HG03135 (cell line): Measurements from ENCODE around the gene FAM170B.

Experiments
- ATAC-seq: cut with Tn5 transposase; IDR thresholded peaks from one replicate; pipeline ENCODE4 v1.9.1; 2021; ENCODE audit warnings: mild to moderate bottlenecking, moderate library complexity; ENCODE audit not compliant: unreplicated experiment

The FAM170B gene

GRCh38 chr10:49107111-49107886 is 26.5 kb downstream of the FAM170B start:
- ATAC-seq = no peak

GRCh38 chr10:49106451-49106850 is 27.4 kb downstream of the FAM170B start:
- ATAC-seq = no peak

DNA sequence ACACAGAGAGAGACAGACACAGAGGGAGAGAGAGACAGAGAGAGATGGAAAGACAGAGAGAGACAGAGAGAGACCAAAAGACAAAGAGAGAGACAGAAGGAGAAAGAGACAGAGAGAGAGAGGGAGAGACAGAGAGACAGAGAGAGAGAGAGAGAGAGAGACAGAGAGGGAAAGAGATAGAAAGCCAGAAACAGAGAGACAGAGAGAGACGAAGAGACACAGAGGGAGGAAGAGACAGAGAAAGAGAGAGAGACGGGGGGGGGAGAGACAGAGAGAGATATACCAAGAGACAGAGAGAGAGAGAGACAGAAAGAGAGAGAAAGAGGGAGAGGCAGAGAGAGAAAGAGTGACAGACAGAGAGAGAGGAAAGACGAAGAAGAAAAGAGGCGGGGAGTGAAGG is 28.7 kb downstream of the FAM170B start:
- ATAC-seq = no peak

- no peak for ATAC-seq
Observed at GRCh38 chr10:49104323-49104722, 29.5 kb downstream of the FAM170B start.

DNA sequence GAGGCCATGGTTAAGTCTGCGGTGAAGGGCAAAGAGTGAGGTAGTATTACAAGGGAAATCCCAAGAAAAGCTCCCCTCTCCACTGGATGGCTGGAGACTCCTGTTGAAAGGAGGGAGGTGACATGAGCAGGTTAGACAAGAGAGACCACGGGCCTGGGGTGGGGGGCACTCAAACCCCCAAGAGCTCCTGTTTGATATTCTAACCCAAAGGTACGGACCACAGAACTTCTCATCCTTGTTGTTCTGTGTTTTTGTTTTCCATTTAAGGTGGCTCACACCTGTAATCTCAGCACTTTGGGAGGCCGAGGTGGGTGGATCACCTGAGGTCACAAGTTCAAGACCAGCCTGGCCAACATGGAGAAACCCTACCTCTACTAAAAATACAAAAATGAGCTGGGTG is 30.1 kb downstream of the FAM170B start:
- no peak for ATAC-seq

- no peak for ATAC-seq
Observed at GRCh38 chr10:49099046-49099445, 34.8 kb downstream of the FAM170B start.

- no peak for ATAC-seq
Observed at GRCh38 chr10:49096890-49097445, 36.9 kb downstream of the FAM170B start.

DNA sequence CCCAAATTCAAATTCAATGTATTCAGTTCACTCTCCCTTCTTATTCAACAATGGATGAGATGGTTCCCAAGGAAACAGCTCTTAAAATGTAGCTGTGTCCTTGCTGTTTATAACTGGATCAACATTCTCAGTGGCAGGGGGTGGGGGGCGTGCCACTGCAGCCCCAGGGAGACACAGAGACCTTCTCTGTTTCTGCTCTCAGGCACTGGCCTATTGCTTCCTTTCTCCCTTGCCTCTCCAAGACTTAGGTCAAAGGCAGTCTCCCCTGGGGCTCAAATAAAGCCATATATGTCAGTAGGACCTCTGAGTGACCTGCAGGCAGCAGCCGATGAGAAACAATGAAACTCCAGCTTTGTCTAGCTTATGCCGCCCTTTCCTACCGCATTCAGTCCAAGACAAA is 39.2 kb downstream of the FAM170B start:
- no peak for ATAC-seq

GRCh38 chr10:49093922-49094321 is 39.9 kb downstream of the FAM170B start:
- no peak for ATAC-seq

GRCh38 chr10:49092477-49092876 is 41.3 kb downstream of the FAM170B start:
- ATAC-seq = no peak

DNA sequence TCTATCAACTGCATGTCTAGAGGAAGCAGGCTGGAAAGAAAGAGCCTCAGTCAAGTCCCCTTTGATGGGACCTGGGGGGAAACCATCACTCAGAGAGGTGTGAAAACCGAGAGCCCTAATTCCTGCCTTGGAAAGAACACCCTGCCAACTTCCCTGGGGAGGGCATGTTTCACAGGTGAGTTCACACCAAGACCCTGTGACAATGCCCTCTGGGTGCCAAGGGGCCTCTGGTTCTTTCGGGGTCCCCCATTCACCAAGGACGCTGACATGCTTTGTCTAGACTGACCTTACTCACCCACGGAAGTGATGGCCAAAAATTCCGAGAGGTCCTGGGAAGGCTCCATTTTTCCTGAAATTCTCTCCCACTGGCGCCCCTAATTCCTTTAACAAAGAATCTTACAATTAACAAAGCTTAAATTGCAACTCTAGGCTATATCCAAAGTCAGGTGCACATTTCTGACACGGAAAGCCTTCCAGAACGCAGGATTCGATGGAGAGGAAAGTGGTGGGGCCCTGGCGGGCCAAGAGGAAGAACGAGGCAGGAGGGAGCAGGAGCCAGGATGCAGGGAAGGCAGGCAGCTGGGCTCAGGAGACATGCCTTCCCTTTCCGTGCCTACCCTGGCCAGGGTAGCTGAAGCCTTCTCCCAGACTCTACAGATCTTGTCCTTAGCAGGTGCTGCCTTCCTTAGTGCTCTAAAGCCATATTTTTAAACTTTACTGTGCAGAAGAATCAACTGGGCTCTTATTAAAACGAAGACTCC is 42.2 kb downstream of the FAM170B start:
- no peak for ATAC-seq

DNA sequence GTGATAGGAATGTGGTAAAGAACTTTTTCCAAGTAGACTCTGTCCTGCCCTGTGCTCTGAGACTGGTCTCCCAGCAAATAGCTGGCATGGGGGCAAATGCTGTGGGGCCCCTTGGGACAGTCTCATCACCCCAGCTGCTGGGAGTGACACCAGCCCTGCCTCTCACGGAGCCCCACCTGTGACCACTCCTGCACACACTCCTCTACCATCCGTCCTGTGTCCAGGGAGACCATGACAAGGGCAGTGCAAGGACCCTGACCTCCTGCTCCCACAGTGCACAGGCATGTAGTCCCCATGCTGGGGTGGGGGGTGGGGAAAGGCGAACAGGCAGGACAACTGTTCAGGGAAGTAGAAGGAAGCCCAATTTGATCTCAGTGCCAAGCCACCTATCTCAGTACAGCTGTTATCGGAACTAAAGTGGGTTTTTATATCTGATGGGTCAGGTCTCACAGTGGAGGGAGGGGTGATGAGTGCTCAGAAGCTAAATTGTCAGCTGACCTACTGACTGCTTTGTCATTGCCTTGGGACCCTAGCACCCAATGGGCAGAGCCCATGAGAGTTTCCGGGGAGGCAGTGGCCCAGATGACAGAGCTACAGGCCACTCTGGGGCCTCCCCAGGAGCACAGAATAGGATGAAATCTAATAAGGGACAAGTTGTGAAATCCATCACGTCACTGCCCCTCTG is 43.0 kb downstream of the FAM170B start:
- ATAC-seq = no peak

GRCh38 chr10:49090189-49090575 is 43.6 kb downstream of the FAM170B start:
- ATAC-seq = no peak

GRCh38 chr10:49089557-49090188 is 44.1 kb downstream of the FAM170B start:
- ATAC-seq = no peak

DNA sequence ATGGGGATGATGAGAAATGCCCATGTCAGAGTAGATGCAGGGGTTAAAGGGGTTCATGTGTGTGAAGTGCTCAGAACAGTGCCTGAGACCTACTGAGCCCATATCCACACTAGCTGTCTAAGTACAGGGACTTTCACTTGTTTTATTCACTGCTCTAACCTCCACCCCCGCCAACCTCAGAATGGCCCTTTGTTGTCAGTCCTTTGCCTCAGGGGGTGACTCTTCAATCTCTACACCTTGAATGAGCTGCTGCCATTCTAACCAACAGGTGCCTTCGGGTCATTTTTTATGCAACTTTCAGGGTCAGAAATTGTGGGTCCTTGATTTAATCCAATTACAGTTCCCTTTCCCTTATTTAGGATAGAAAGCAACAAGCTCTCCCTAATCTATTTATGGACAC is 44.7 kb downstream of the FAM170B start:
- no peak for ATAC-seq

- ATAC-seq = no peak
Observed at GRCh38 chr10:49086889-49087288, 46.9 kb downstream of the FAM170B start.

GRCh38 chr10:49083261-49083660 is 50.6 kb downstream of the FAM170B start:
- ATAC-seq = no peak

DNA sequence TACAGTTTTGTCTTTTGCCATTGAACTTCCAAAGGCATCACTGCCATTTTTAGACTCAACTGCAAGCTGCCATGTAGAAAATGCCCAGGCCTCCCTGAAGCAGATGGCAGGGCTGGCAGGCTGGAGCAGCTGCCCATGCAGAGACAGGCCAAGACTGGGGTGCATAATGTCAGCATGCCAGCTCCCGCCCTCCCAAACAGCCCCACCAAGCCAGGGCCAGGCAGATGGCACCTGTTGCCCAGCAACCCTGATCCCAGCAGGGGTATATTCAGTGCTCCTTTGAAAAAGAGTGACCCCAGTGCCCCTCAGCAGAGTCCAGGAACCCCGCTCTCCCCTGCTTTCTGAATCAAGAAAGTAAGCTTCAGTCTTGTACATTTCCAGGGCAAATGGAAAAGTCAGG is 51.1 kb downstream of the FAM170B start:
- no peak for ATAC-seq

- no peak for ATAC-seq
Observed at GRCh38 chr10:49081547-49082275, 52.1 kb downstream of the FAM170B start.
